Muscle layer of colon (tissue), 2 donors: Measurements from ENCODE around the gene CDS1.
A peak's percentile ranks its signal among the peaks of the same experiment; 100 is the strongest.
"Not testable (repeated sequence)": the region's sequence is repeated elsewhere in the genome, so short reads cannot be mapped to it uniquely, and the experiment has no call there.

ENCODE experiments used
- H3K27ac ChIP-seq: one replicate; pipeline ENCODE4 v1.7.0; 2013; ENCODE audit warnings: low read depth, mild to moderate bottlenecking, low read length, moderate library complexity
- H3K27me3 ChIP-seq, 2 donors: one replicate each; pipeline ENCODE4 v1.7.0; 2013; ENCODE audit warnings: low read length in 2 of 2, mild to moderate bottlenecking in 2 of 2; ENCODE audit not compliant: insufficient read depth in 2 of 2, control insufficient read depth in 1 of 2
- H3K36me3 ChIP-seq: one replicate; pipeline ENCODE4 v1.7.0; 2013; ENCODE audit warnings: mild to moderate bottlenecking, low read length; ENCODE audit not compliant: insufficient read depth
- H3K4me1 ChIP-seq: one replicate; pipeline ENCODE4 v1.7.0; 2013; ENCODE audit warnings: mild to moderate bottlenecking, low read length; ENCODE audit not compliant: insufficient read depth
- H3K4me3 ChIP-seq, 2 donors: one replicate each; pipeline ENCODE4 v1.7.0; 2013; ENCODE audit warnings: low read length in 2 of 2, low read depth in 1 of 2, mild to moderate bottlenecking in 1 of 2, moderate library complexity in 1 of 2
- H3K9ac ChIP-seq: one replicate; pipeline ENCODE4 v1.7.0; 2013; ENCODE audit warnings: low read length
- H3K9me3 ChIP-seq: one replicate; pipeline ENCODE4 v1.7.0; 2013; ENCODE audit warnings: mild to moderate bottlenecking, low read length
- donor health status: abdominal sarcoma.
- donor health status: Adenocarcinoma of cecum.

Gene CDS1

GRCh38 chr4:84582988-84583875 lies at the start of gene CDS1:
CDS1 (plus strand) TSS chr4:84583127; CDS start chr4:84583402, 275 bp downstream.
- no peaks in the 10 kb centered on the region for H3K36me3 ChIP-seq
- peak within 1 kb of the TSS; percentile 53 to 54 for H3K4me3 ChIP-seq
- peaks cover 0 to 6% of the 10 kb centered on the region in 2 donors for H3K27me3 ChIP-seq
- H3K9ac ChIP-seq: no peak within 1 kb of the TSS
- peaks cover 6% of the 10 kb centered on the region for H3K4me1 ChIP-seq
- H3K27ac ChIP-seq: peak within 1 kb of the TSS; percentile 31
- no peaks in the 10 kb centered on the region for H3K9me3 ChIP-seq

- Histone ChIP-seq H3K27ac (no peak overlapping the region), H3K4me3 (no peak overlapping the region), H3K9me3 (no peaks in the 10 kb centered on the region), H3K4me1 (no peaks in the 10 kb centered on the region), H3K9ac (no peak overlapping the region), H3K27me3 (no peaks in the 10 kb centered on the region), H3K36me3 (no peaks in the 10 kb centered on the region)
Measured at GRCh38 chr4:84535901-84536300, 47.0 kb upstream of the CDS1 start.

- no peaks in the 10 kb centered on the region for H3K4me1 ChIP-seq
- no peaks in the 10 kb centered on the region for H3K27me3 ChIP-seq
- H3K36me3 ChIP-seq: no peaks in the 10 kb centered on the region
- no peak overlapping the region for H3K4me3 ChIP-seq
- H3K9me3 ChIP-seq: no peaks in the 10 kb centered on the region
- no peak overlapping the region for H3K9ac ChIP-seq
- no peak overlapping the region for H3K27ac ChIP-seq
Measured at GRCh38 chr4:84545093-84545492, 37.8 kb upstream of the CDS1 start.

- no peak overlapping the region for H3K9ac ChIP-seq
- no peaks in the 10 kb centered on the region for H3K9me3 ChIP-seq
- H3K36me3 ChIP-seq: no peaks in the 10 kb centered on the region
- no peak overlapping the region for H3K27ac ChIP-seq
- no peak overlapping the region for H3K4me3 ChIP-seq
- H3K4me1 ChIP-seq: no peaks in the 10 kb centered on the region
- H3K27me3 ChIP-seq: no peaks in the 10 kb centered on the region
Measured at GRCh38 chr4:84547211-84547610, 35.7 kb upstream of the CDS1 start.

- H3K36me3 ChIP-seq, H3K9me3 ChIP-seq, H3K4me3 ChIP-seq, H3K27me3 ChIP-seq, H3K4me1 ChIP-seq, H3K9ac ChIP-seq, H3K27ac ChIP-seq: not testable (repeated sequence)
Measured at GRCh38 chr4:84549191-84549590, 33.7 kb upstream of the CDS1 start.

GRCh38 chr4:84562156-84562555 lies 20.8 kb upstream of the CDS1 start:
- Histone ChIP-seq H3K9ac (no peak overlapping the region), H3K9me3 (no peaks in the 10 kb centered on the region), H3K27me3 (no peaks in the 10 kb centered on the region), H3K4me3 (no peak overlapping the region), H3K4me1 (no peaks in the 10 kb centered on the region), H3K27ac (no peak overlapping the region), H3K36me3 (no peaks in the 10 kb centered on the region)

- no peak overlapping the region for H3K9ac ChIP-seq
- H3K9me3 ChIP-seq: no peaks in the 10 kb centered on the region
- H3K36me3 ChIP-seq: no peaks in the 10 kb centered on the region
- no peak overlapping the region for H3K4me3 ChIP-seq
- no peaks in the 10 kb centered on the region for H3K27me3 ChIP-seq
- no peak overlapping the region for H3K27ac ChIP-seq
- H3K4me1 ChIP-seq: no peaks in the 10 kb centered on the region
Measured at GRCh38 chr4:84563002-84563401, 19.9 kb upstream of the CDS1 start.

GRCh38 chr4:84565951-84566350 lies 17.0 kb upstream of the CDS1 start:
- H3K9me3 ChIP-seq: no peaks in the 10 kb centered on the region
- H3K9ac ChIP-seq: no peak overlapping the region
- H3K27ac ChIP-seq: no peak overlapping the region

GRCh38 chr4:84568496-84568895 lies 14.4 kb upstream of the CDS1 start:
- no peak overlapping the region for H3K27ac ChIP-seq

More at GRCh38 chr4:84565951-84566350, 17.0 kb upstream of the CDS1 start:
- Histone ChIP-seq H3K27me3 (no peaks in the 10 kb centered on the region), H3K4me3 (no peak overlapping the region), H3K36me3 (no peaks in the 10 kb centered on the region), H3K4me1 (no peaks in the 10 kb centered on the region)

GRCh38 chr4:84569009-84569408 lies 13.9 kb upstream of the CDS1 start:
- H3K4me3 ChIP-seq: no peak overlapping the region
- H3K36me3 ChIP-seq: no peaks in the 10 kb centered on the region
- H3K9me3 ChIP-seq: no peaks in the 10 kb centered on the region
- no peaks in the 10 kb centered on the region for H3K4me1 ChIP-seq
- no peak overlapping the region for H3K9ac ChIP-seq
- H3K27ac ChIP-seq: no peak overlapping the region
- H3K27me3 ChIP-seq: no peaks in the 10 kb centered on the region

More at GRCh38 chr4:84568496-84568895, 14.4 kb upstream of the CDS1 start:
- Histone ChIP-seq H3K9me3 (no peaks in the 10 kb centered on the region), H3K4me1 (no peaks in the 10 kb centered on the region), H3K4me3 (no peak overlapping the region), H3K9ac (no peak overlapping the region), H3K36me3 (no peaks in the 10 kb centered on the region), H3K27me3 (no peaks in the 10 kb centered on the region)

- Histone ChIP-seq H3K4me1 (no peaks in the 10 kb centered on the region), H3K27ac (no peak overlapping the region), H3K9ac (no peak overlapping the region), H3K27me3 (no peaks in the 10 kb centered on the region), H3K36me3 (no peaks in the 10 kb centered on the region), H3K4me3 (no peak overlapping the region), H3K9me3 (no peaks in the 10 kb centered on the region)
Measured at GRCh38 chr4:84573385-84574068, 9.4 kb upstream of the CDS1 start.
